SK-N-SH (cell line): ENCODE results near the gene ANO5. TPM values are rescaled to one million over a fixed set of nuclear protein-coding genes. Genes with fewer than 3 reads are reported as not detected.

Source experiments
- CTCF ChIA-PET: fragments of 300-600, 350-600 bp; formaldehyde crosslinking; extraction: SDS; loops from one replicate; lab custom pipeline; 2021; lab: Yijun Ruan, JAX
- POLR2A ChIA-PET: fragments of 350-600 bp; sonication (Branson Sonifier 250); formaldehyde crosslinking; extraction: SDS; loops from one replicate; lab custom pipeline; 2020; ENCODE audit warnings: antibody characterized with exemption, inconsistent platforms; lab: Yijun Ruan, JAX
- DNase-seq: peaks from one replicate; pipeline ENCODE4 v3.0.0; 2012
- H2AFZ ChIP-seq: fragments of 200-600 bp; sonication (generic); 2 replicates; pipeline ENCODE4 v1.8.1; 2016; ENCODE audit warnings: antibody characterized with exemption, mild to moderate bottlenecking, low read depth
- H3F3A ChIP-seq: fragments of 200-600 bp; sonication (generic); replicated peaks from 2 replicates; pipeline ENCODE3; 2016; ENCODE audit warnings: antibody characterized with exemption, mild to moderate bottlenecking; ENCODE audit not compliant: insufficient read depth
- H3K27ac ChIP-seq, 2 experiments: fragments of 200-500 bp in 1 of 2; fragments of 200-600 bp in 1 of 2; sonication (Bioruptor generic) in 1 of 2; sonication (generic), shearing (Covaris generic) in 1 of 2; 2 replicates each; pipeline versions ENCODE4 v1.5.1 to v1.6.1; 2014 to 2016; ENCODE audit warnings: low read depth in 2 of 2, inconsistent platforms in 1 of 2, low read length in 1 of 2, mild to moderate bottlenecking in 1 of 2, mixed read lengths in 1 of 2
- H3K27me3 ChIP-seq: fragments of 200-600 bp; sonication (generic), shearing (Covaris generic); 2 replicates; pipeline ENCODE4 v1.6.1; 2016; ENCODE audit warnings: mixed run types; ENCODE audit not compliant: insufficient read depth
- H3K36me3 ChIP-seq, 2 experiments: fragments of 200-500 bp in 1 of 2; fragments of 200-600 bp in 1 of 2; sonication (Bioruptor generic) in 1 of 2; sonication (generic) in 1 of 2; replicated peaks in 1 of 2; 2 replicates each; pipeline versions ENCODE3 to v1.5.1; 2014 to 2016; ENCODE audit warnings: low read length in 1 of 2, mild to moderate bottlenecking in 1 of 2; ENCODE audit not compliant: insufficient read depth in 2 of 2, control insufficient read depth in 1 of 2
- H3K4me1 ChIP-seq, 2 experiments: fragments of 200-500 bp in 1 of 2; fragments of 200-600 bp in 1 of 2; sonication (Bioruptor generic) in 1 of 2; sonication (generic), shearing (Covaris generic) in 1 of 2; 2 replicates each; pipeline versions ENCODE4 v1.5.1 to v1.6.1; 2014 to 2016; ENCODE audit warnings: low read depth in 1 of 2, low read length in 1 of 2, mixed run types in 1 of 2; ENCODE audit not compliant: insufficient read depth in 2 of 2, control insufficient read depth in 1 of 2
- H3K4me2 ChIP-seq: fragments of 200-600 bp; sonication (generic), shearing (Covaris generic); 2 replicates; pipeline ENCODE4 v1.6.1; 2017; ENCODE audit warnings: mixed run types
- H3K4me3 ChIP-seq, 2 experiments: fragments of 200-500 bp in 1 of 2; fragments of 200-600 bp in 1 of 2; sonication (Bioruptor generic) in 1 of 2; sonication (generic), shearing (Covaris generic) in 1 of 2; 2 replicates each; pipeline versions ENCODE4 v1.5.1 to v1.8.1; 2014 to 2016; ENCODE audit warnings: low read depth in 2 of 2, inconsistent platforms in 1 of 2, low read length in 1 of 2, mild to moderate bottlenecking in 1 of 2, mixed read lengths in 1 of 2, moderate library complexity in 1 of 2
- H3K79me2 ChIP-seq: fragments of 200-600 bp; sonication (generic); 2 replicates; pipeline ENCODE4 v1.8.1; 2017; ENCODE audit warnings: mild to moderate bottlenecking; ENCODE audit not compliant: insufficient read depth
- H3K9ac ChIP-seq: fragments of 200-600 bp; sonication (generic); 2 replicates; pipeline ENCODE4 v1.6.1; 2017; ENCODE audit warnings: mixed run types
- H3K9me2 ChIP-seq: fragments of 200-600 bp; sonication (generic); 2 replicates; pipeline ENCODE4 v1.6.1; 2017; ENCODE audit warnings: mixed run types
- H3K9me3 ChIP-seq: fragments of 200-600 bp; sonication (generic); 2 replicates; pipeline ENCODE4 v1.6.1; 2017; ENCODE audit warnings: mixed run types, mild to moderate bottlenecking, moderate library complexity
- H4K20me1 ChIP-seq: fragments of 200-600 bp; sonication (generic); 2 replicates; pipeline ENCODE4 v1.6.1; 2017; ENCODE audit warnings: mild to moderate bottlenecking, mixed run types; ENCODE audit not compliant: insufficient read depth
- CHD2 ChIP-seq: fragments of 150-350 bp; IDR thresholded peaks from 2 replicates; pipeline ENCODE4 v1.6.1; 2018; ENCODE audit warnings: low read length; ENCODE audit not compliant: partially characterized antibody
- EP300 ChIP-seq, 2 experiments: IDR thresholded peaks; 2 replicates each; pipeline versions ENCODE4 v1.4.0 to v1.6.1; 2012; ENCODE audit warnings: borderline replicate concordance in 1 of 2, low read depth in 1 of 2, low read length in 1 of 2
- EZH2phosphoT487 ChIP-seq: fragments of 200-600 bp; sonication (generic); IDR thresholded peaks from 2 replicates; pipeline ENCODE4 v1.6.1; 2017; ENCODE audit warnings: low read depth, mixed run types, mild to moderate bottlenecking, antibody characterized with exemption, moderate library complexity, borderline replicate concordance
- FOXJ3 ChIP-seq: sonication (generic); formaldehyde crosslinking; IDR thresholded peaks from 2 replicates; pipeline ENCODE4 v1.5.1; 2020; ENCODE audit warnings: mild to moderate bottlenecking, missing genetic modification reagents
- GABPA ChIP-seq: IDR thresholded peaks from 2 replicates; pipeline ENCODE4 v1.4.0; 2012; ENCODE audit warnings: low read depth, mild to moderate bottlenecking
- GATA2 ChIP-seq: sonication (generic); formaldehyde crosslinking; IDR thresholded peaks from 2 replicates; pipeline ENCODE4 v1.5.0; 2020; ENCODE audit warnings: mild to moderate bottlenecking, missing genetic modification reagents
- MEF2A ChIP-seq: IDR thresholded peaks from 2 replicates; pipeline ENCODE4 v1.4.0; 2012; ENCODE audit warnings: low read depth, borderline replicate concordance
- MXI1 ChIP-seq: IDR thresholded peaks from 2 replicates; pipeline ENCODE4 v1.6.1; 2012; ENCODE audit warnings: mild to moderate bottlenecking, low read depth, low read length, improper control_type of control experiment
- NRF1 ChIP-seq: IDR thresholded peaks from 2 replicates; pipeline ENCODE4 v1.6.1; 2012; ENCODE audit warnings: low read depth, mild to moderate bottlenecking, low read length
- RAD21 ChIP-seq: IDR thresholded peaks from 2 replicates; pipeline ENCODE4 v1.6.1; 2012; ENCODE audit warnings: mild to moderate bottlenecking, low read length
- RCOR1 ChIP-seq: fragments of 150-350 bp; IDR thresholded peaks from 2 replicates; pipeline ENCODE4 v1.6.1; 2017; ENCODE audit warnings: antibody characterized with exemption, low read length
- RXRA ChIP-seq: IDR thresholded peaks from 2 replicates; pipeline ENCODE4 v1.4.0; 2012; ENCODE audit warnings: low read depth, mild to moderate bottlenecking, borderline replicate concordance
- SIN3A ChIP-seq: IDR thresholded peaks from 2 replicates; pipeline ENCODE4 v1.6.1; 2012; ENCODE audit warnings: low read depth, mild to moderate bottlenecking, low read length, moderate library complexity, borderline replicate concordance
- WGBS: methylation state at CpG from one replicate; pipeline ENCODE4 v1.1.6; 2017; ENCODE audit warnings: low lambda C conversion rate; 5-methylcytosine and 5-hydroxymethylcytosine counted together
- polyA plus RNA-seq, 3 experiments: library from polyadenylated mRNA; depleted of rRNA; stranded (reverse); fragments of >200 nt; gene quantifications; 2 replicates each; pipeline ENCODE4 v1.2.3, GENCODE V29; 2012
- TF ChIP-seq, protein P1 (sequence below): IDR thresholded peaks from 2 replicates; pipeline ENCODE4 v1.4.0; 2012; ENCODE audit warnings: low read depth, borderline replicate concordance
- TF ChIP-seq, protein P2 (sequence below): IDR thresholded peaks from 2 replicates; pipeline ENCODE4 v1.6.1; 2012; ENCODE audit warnings: mild to moderate bottlenecking, low read depth, low read length, moderate library complexity
- TF ChIP-seq, protein P3 (sequence below): fragments of 200-600 bp; sonication (generic); IDR thresholded peaks from 2 replicates; pipeline ENCODE4 v1.6.1; 2017; ENCODE audit warnings: antibody characterized with exemption, mild to moderate bottlenecking, moderate library complexity

ANO5 gene
- polyA plus RNA-seq, 1 of the 3 experiments (the other 2 are of a cell fraction) = 0.15 TPM

DNA sequence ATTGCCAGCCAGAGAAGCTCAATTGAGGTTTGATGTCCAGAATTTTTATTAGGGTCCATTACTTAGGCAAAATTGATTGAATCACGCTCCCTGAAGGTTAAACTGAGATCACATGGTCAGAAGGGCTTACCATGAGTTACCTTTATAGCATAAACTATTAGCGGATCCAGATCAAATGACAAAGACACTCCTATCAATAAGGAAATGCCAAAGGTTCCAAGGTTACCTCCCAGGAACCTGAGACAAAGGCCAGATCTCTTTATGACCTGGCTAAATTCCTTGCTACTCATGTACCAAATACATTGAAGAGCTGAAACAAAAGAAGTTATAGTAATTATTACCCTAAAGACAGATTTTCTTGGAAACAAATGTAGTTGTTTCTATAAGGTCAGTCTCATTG lies 27.8 kb upstream of the ANO5 start (continued):
- no peak for TF ChIP-seq MXI1
- no peak for TF ChIP-seq CHD2
- no peak for TF ChIP-seq SIN3A

DNA sequence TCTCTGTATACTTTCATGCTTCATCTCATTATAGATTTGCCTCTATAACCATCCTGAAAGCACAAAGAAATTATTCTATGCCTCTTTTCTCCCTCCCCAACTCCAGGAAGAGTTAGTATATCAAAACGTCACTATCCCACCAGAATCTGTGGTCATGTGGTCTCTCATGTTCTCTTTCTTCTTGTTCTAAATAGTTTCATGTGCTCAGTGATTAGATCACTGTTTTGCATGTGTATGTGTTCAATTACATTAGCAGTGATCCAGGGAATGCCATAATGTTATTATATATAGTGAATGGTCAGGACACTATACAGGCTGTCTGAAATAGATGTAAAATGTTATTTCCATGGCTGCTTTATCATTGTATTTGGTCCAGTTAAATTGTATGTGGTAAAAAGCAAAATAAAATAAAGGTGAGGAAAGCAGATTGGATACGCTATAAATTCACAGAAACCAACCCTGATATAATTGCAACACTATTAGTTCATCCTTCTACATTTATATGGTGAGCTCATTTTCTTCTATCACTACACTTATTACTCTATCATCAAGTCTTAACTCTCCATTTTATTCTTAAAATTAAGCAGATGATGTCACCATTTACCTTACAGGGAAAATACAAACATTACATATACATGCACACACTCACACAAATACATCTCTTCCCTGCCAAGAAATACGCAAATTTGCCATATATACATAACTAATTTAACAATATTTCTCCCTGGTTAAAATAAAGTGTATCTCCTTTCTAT lies 26.9 kb upstream of the ANO5 start:
- CTCF ChIA-PET = interaction anchor here (0.7 to 2.5 kb wide), 2 partner anchors 138 to 699 kb away, joined by 3 to 11 read pairs; no protein-coding TSS in a partner anchor
- peak; percentile 52 for TF ChIP-seq CHD2
- no peak for TF ChIP-seq NRF1
- TF ChIP-seq GABPA = no peak
- TF ChIP-seq GATA2 = peak; percentile 69
- 0 out of 2 replicates have a peak, but pooled peaks have one; percentile 44 for TF ChIP-seq FOXJ3 (CRISPR knock-in tag)
- TF ChIP-seq RXRA = no peak
- peak; percentile 91 for TF ChIP-seq RCOR1
- peak in 1 of 2 experiments; percentile 40; a peak in 1 of 4 replicates for TF ChIP-seq EP300 (IDR thresholded peaks at IDR 0.05; ENCODE audit: borderline replicate concordance in 1 of 2, low read depth in 1 of 2, low read length in 1 of 2)
- no peaks in the 10 kb centered on the region for H3K9me3 ChIP-seq
- no peak overlapping the region for H3K4me3 ChIP-seq
- no peaks in the 10 kb centered on the region for H3K79me2 ChIP-seq
- H3K4me1 ChIP-seq = peaks cover 0 to 4% of the 10 kb centered on the region in 2 experiments; a peak in 2 of 4 replicates
- no peak overlapping the region for H3K9ac ChIP-seq
- no peaks in the 10 kb centered on the region for H3K27me3 ChIP-seq
- H3F3A ChIP-seq = no peaks in the 10 kb centered on the region
- POLR2A ChIA-PET = no interaction called here
- H3K4me2 ChIP-seq = no peak overlapping the region
- no peaks in the 10 kb centered on the region for H4K20me1 ChIP-seq
- H3K27ac ChIP-seq = no peak overlapping the region
- DNase-seq = peak; percentile 13
- H3K36me3 ChIP-seq = no peaks in the 10 kb centered on the region
- H2AFZ ChIP-seq = no peak overlapping the region
- H3K9me2 ChIP-seq = no peaks in the 10 kb centered on the region
- 27% methylated on average over 3 of the region's 3 CpGs for WGBS

DNA sequence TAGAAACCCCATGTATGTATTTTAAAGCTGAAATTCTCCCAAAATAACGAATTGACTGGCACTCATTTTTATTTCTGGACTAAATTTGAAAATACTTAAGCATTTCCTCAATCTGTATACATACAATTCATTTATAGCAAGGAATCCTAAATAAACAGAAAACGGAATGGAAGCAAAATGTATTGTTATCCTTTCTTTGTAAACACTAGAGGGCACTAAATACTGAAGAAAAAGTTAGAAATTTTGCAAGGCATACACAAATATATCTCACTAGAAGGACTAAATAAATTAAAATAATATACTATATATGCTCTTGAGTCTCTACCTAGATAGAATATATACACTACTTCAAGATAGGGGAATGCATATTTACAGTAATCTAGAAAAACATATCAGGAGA lies 23.1 kb upstream of the ANO5 start:
- Histone ChIP-seq H3K9ac (no peak overlapping the region), H3K4me3 (no peak overlapping the region), H3K9me2 (no peaks in the 10 kb centered on the region), H3K9me3 (no peaks in the 10 kb centered on the region), H3K4me1 (no peaks in the 10 kb centered on the region; a peak in 1 of 4 replicates), H2AFZ (0 out of 2 replicates have a peak overlapping the region, but pooled peaks have one; percentile 48), H3F3A (no peaks in the 10 kb centered on the region), H3K27ac (no peak overlapping the region), H4K20me1 (no peaks in the 10 kb centered on the region), H3K36me3 (no peaks in the 10 kb centered on the region), H3K79me2 (no peaks in the 10 kb centered on the region), H3K27me3 (no peaks in the 10 kb centered on the region), H3K4me2 (no peak overlapping the region)
- POLR2A ChIA-PET = no interaction called here
- CTCF ChIA-PET = interaction anchor here (0.6 to 6.5 kb wide), 34 partner anchors 10 to 1526 kb away, joined by 3 to 104 read pairs (median 4); no protein-coding TSS in a partner anchor
- no peak for DNase-seq
- WGBS = under 1% methylated on average over 2 of the region's 2 CpGs
- TF ChIP-seq MEF2A (no peak), SIN3A (no peak), EZH2phosphoT487 (no peak), RAD21 (peak; percentile 63), CHD2 (no peak), GABPA (no peak)
- TF ChIP-seq, protein P1, sequence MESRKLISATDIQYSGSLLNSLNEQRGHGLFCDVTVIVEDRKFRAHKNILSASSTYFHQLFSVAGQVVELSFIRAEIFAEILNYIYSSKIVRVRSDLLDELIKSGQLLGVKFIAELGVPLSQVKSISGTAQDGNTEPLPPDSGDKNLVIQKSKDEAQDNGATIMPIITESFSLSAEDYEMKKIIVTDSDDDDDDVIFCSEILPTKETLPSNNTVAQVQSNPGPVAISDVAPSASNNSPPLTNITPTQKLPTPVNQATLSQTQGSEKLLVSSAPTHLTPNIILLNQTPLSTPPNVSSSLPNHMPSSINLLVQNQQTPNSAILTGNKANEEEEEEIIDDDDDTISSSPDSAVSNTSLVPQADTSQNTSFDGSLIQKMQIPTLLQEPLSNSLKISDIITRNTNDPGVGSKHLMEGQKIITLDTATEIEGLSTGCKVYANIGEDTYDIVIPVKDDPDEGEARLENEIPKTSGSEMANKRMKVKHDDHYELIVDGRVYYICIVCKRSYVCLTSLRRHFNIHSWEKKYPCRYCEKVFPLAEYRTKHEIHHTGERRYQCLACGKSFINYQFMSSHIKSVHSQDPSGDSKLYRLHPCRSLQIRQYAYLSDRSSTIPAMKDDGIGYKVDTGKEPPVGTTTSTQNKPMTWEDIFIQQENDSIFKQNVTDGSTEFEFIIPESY = no peak
- TF ChIP-seq, protein P2, sequence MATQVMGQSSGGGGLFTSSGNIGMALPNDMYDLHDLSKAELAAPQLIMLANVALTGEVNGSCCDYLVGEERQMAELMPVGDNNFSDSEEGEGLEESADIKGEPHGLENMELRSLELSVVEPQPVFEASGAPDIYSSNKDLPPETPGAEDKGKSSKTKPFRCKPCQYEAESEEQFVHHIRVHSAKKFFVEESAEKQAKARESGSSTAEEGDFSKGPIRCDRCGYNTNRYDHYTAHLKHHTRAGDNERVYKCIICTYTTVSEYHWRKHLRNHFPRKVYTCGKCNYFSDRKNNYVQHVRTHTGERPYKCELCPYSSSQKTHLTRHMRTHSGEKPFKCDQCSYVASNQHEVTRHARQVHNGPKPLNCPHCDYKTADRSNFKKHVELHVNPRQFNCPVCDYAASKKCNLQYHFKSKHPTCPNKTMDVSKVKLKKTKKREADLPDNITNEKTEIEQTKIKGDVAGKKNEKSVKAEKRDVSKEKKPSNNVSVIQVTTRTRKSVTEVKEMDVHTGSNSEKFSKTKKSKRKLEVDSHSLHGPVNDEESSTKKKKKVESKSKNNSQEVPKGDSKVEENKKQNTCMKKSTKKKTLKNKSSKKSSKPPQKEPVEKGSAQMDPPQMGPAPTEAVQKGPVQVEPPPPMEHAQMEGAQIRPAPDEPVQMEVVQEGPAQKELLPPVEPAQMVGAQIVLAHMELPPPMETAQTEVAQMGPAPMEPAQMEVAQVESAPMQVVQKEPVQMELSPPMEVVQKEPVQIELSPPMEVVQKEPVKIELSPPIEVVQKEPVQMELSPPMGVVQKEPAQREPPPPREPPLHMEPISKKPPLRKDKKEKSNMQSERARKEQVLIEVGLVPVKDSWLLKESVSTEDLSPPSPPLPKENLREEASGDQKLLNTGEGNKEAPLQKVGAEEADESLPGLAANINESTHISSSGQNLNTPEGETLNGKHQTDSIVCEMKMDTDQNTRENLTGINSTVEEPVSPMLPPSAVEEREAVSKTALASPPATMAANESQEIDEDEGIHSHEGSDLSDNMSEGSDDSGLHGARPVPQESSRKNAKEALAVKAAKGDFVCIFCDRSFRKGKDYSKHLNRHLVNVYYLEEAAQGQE = no peak
- TF ChIP-seq, protein P3, sequence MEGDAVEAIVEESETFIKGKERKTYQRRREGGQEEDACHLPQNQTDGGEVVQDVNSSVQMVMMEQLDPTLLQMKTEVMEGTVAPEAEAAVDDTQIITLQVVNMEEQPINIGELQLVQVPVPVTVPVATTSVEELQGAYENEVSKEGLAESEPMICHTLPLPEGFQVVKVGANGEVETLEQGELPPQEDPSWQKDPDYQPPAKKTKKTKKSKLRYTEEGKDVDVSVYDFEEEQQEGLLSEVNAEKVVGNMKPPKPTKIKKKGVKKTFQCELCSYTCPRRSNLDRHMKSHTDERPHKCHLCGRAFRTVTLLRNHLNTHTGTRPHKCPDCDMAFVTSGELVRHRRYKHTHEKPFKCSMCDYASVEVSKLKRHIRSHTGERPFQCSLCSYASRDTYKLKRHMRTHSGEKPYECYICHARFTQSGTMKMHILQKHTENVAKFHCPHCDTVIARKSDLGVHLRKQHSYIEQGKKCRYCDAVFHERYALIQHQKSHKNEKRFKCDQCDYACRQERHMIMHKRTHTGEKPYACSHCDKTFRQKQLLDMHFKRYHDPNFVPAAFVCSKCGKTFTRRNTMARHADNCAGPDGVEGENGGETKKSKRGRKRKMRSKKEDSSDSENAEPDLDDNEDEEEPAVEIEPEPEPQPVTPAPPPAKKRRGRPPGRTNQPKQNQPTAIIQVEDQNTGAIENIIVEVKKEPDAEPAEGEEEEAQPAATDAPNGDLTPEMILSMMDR = peak; percentile 62
